ENCODE results near the gene MRPL52.

Gene MRPL52

GRCh38 chr14:22872833-22873520 is 43.3 kb downstream of the MRPL52 start:
- peaks cover 44% of the 10 kb centered on the region for H3K4me1 Mint-ChIP-seq
- peak overlapping the region; percentile 95 for H3K27ac Mint-ChIP-seq
- peak overlapping the region; percentile 79 for H3K4me3 Mint-ChIP-seq
- H3K36me3 Mint-ChIP-seq, result peaks cover 38% of the 10 kb centered on the region
- no peaks in the 10 kb centered on the region for H3K9me3 Mint-ChIP-seq
- H3K27me3 Mint-ChIP-seq, result no peaks in the 10 kb centered on the region
- ATAC-seq, result no peak

- no peak for ATAC-seq
- H3K27me3 Mint-ChIP-seq, result no peaks in the 10 kb centered on the region
- H3K36me3 Mint-ChIP-seq, result peaks cover 55% of the 10 kb centered on the region
- no peaks in the 10 kb centered on the region for H3K9me3 Mint-ChIP-seq
- H3K4me3 Mint-ChIP-seq, result no peak overlapping the region
- no peak overlapping the region for H3K27ac Mint-ChIP-seq
- peaks cover 44% of the 10 kb centered on the region for H3K4me1 Mint-ChIP-seq
These were observed 45.5 kb downstream of the MRPL52 start for GRCh38 chr14:22875003-22875747.

- Mint-ChIP-seq H3K27ac (no peak overlapping the region), H3K9me3 (no peaks in the 10 kb centered on the region), H3K4me1 (peaks cover 40% of the 10 kb centered on the region), H3K36me3 (peaks cover 55% of the 10 kb centered on the region), H3K4me3 (no peak overlapping the region), H3K27me3 (no peaks in the 10 kb centered on the region)
- no peak for ATAC-seq
These were observed 46.1 kb downstream of the MRPL52 start for GRCh38 chr14:22875748-22876319.

GRCh38 chr14:22877000-22877501 is 47.4 kb downstream of the MRPL52 start:
- Mint-ChIP-seq H3K9me3 (no peaks in the 10 kb centered on the region), H3K27ac (no peak overlapping the region), H3K27me3 (no peaks in the 10 kb centered on the region), H3K4me3 (no peak overlapping the region), H3K4me1 (peaks cover 41% of the 10 kb centered on the region), H3K36me3 (peaks cover 55% of the 10 kb centered on the region)
- ATAC-seq, result no peak

- H3K4me1 Mint-ChIP-seq, result peaks cover 44% of the 10 kb centered on the region
- no peaks in the 10 kb centered on the region for H3K9me3 Mint-ChIP-seq
- H3K36me3 Mint-ChIP-seq, result peaks cover 54% of the 10 kb centered on the region
- no peak overlapping the region for H3K4me3 Mint-ChIP-seq
- H3K27ac Mint-ChIP-seq, result no peak overlapping the region
- no peaks in the 10 kb centered on the region for H3K27me3 Mint-ChIP-seq
- ATAC-seq, result no peak
These were observed 48.9 kb downstream of the MRPL52 start for GRCh38 chr14:22878271-22879246.

GRCh38 chr14:22882064-22882463 is 52.4 kb downstream of the MRPL52 start:
- no peak overlapping the region for H3K4me3 Mint-ChIP-seq
- H3K36me3 Mint-ChIP-seq, result peaks cover 26% of the 10 kb centered on the region
- H3K4me1 Mint-ChIP-seq, result peaks cover 49% of the 10 kb centered on the region
- H3K27ac Mint-ChIP-seq, result no peak overlapping the region
- H3K27me3 Mint-ChIP-seq, result no peaks in the 10 kb centered on the region
- no peak for ATAC-seq
- H3K9me3 Mint-ChIP-seq, result no peaks in the 10 kb centered on the region

- no peak for ATAC-seq
- peaks cover 55% of the 10 kb centered on the region for H3K4me1 Mint-ChIP-seq
- no peak overlapping the region for H3K4me3 Mint-ChIP-seq
- H3K9me3 Mint-ChIP-seq, result no peaks in the 10 kb centered on the region
- peak overlapping the region; percentile 33 for H3K27ac Mint-ChIP-seq
- peaks cover 21% of the 10 kb centered on the region for H3K36me3 Mint-ChIP-seq
- no peaks in the 10 kb centered on the region for H3K27me3 Mint-ChIP-seq
These were observed 53.0 kb downstream of the MRPL52 start for GRCh38 chr14:22882529-22883172.

GRCh38 chr14:22883173-22883976 is 53.7 kb downstream of the MRPL52 start, which contains the start of gene REM2:
REM2 (plus strand) TSS chr14:22883222; CDS start chr14:22883288, 66 bp downstream.
- Mint-ChIP-seq H3K27me3 (no peaks in the 10 kb centered on the region), H3K27ac (peak within 1 kb of the TSS; percentile 33), H3K4me3 (no peak within 1 kb of the TSS)

GRCh38 chr14:22884076-22884737 is 54.5 kb downstream of the MRPL52 start:
- Mint-ChIP-seq H3K27ac (peak overlapping the region; percentile 25), H3K4me1 (peaks cover 63% of the 10 kb centered on the region), H3K4me3 (no peak overlapping the region), H3K36me3 (peaks cover 5% of the 10 kb centered on the region), H3K27me3 (no peaks in the 10 kb centered on the region), H3K9me3 (no peaks in the 10 kb centered on the region)
- no peak for ATAC-seq

More at GRCh38 chr14:22883173-22883976, 53.7 kb downstream of the MRPL52 start, which contains the start of gene REM2:
- ATAC-seq, result no peak
- Mint-ChIP-seq H3K4me1 (peaks cover 62% of the 10 kb centered on the region), H3K9me3 (no peaks in the 10 kb centered on the region), H3K36me3 (peaks cover 13% of the 10 kb centered on the region)
